ENCODE data around the gene CHST15. TPM values are rescaled to one million over a fixed set of nuclear protein-coding genes. Genes with fewer than 3 reads are reported as not detected.
"Not testable (repeated sequence)": the region's sequence is repeated elsewhere in the genome, so short reads cannot be mapped to it uniquely, and the experiment has no call there.

Gene CHST15
- polyA plus RNA-seq, 12 donors: 14.6 to 24.7 (median 17.8) TPM; not detected in 1

DNA sequence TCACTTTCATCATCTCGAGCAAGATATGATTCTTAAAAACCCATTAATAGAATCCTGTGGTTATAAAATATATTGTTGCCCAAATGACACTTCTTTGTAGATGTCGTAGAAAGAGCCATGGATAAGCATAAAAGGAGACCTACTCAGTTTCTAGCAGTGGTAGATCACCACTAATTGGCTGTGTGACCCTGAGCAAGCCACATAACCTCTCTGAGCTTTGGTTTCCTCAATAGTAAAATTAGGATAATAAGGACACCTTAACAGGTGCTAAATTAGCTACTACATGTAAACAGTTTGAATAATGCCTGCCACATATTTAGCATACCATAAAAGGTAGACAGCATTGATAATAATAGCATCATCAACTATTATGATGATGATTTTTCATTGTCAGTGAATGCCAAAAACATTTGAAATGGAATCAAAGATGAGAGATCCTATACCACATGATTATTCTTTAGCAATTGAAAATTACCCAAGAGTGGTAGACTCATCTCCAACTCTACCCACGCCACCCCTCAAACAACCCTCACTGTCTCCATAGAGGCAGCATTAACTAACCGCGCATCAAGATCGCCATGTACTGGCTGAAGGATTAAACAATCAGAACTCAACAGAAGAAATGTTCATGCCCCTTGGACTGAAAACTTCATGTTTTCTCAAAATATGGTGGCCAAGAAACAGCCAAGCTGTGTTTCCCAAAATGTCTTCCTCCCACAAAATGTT is 45.8 kb downstream of the CHST15 start:
- no peak for DNase-seq

- DNase-seq: no peak
Measured at GRCh38 chr10:124045801-124046355, 47.5 kb downstream of the CHST15 start.

DNA sequence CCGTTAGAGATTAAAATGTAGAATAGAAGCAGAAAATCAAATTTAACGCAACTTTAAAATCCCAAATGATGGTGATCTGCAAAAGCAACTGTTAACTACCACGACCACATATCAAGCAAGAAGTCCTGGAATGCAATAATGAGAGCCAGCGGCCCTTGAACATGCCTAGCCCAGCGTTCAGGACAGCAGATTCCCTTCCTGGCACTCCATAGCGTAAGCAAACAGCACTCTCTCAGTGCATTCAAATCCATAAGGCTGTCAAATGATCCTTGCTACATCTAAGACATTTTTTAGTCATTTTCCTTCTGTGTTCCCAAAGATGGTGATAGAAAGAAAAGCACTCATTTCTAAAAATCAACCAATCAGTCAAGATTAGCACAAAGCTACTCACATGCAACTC is 48.1 kb downstream of the CHST15 start:
- no peak for DNase-seq

- no peak for DNase-seq
Measured at GRCh38 chr10:124044143-124044862, 49.1 kb downstream of the CHST15 start.

- DNase-seq: no peak
Measured at GRCh38 chr10:124043310-124044142, 49.9 kb downstream of the CHST15 start.

GRCh38 chr10:124042656-124043309 is 50.6 kb downstream of the CHST15 start:
- no peak for DNase-seq

DNA sequence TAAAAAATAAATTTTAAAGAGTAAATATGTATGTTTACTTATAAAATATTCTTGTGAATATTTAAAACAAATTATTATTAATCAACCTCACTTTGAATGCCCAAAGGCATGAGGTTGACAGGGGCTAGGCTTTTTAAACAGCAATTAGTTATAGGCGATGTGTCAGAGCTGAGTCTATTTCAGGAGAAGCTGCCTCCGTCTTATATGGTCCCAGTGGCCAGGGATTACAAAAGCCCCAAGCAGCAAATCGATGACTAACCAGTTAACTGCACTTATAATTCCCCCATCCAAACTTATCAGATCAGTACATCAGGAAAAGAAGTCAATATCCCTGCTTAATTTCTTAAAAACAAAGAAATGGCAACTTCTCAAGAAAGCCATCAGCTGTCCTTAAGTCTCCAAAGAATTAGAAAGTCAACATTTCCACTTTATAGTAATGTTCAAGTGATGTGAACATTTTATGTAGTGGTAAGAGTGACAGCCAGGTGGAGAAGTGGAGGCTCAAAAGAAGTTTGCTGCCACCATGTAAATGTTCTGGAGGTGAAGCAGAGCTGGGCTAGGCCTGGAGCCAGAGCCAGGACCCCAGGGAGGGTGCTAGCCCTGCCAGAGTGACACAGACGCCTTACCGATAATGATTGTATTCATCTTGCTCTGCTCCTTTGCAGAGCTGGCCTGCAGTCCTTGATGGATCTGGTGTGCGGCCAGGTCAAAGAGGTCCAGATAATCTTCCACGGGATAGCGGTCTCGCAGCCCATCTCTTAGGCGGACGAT is 51.5 kb downstream of the CHST15 start:
- no peak for DNase-seq

DNA sequence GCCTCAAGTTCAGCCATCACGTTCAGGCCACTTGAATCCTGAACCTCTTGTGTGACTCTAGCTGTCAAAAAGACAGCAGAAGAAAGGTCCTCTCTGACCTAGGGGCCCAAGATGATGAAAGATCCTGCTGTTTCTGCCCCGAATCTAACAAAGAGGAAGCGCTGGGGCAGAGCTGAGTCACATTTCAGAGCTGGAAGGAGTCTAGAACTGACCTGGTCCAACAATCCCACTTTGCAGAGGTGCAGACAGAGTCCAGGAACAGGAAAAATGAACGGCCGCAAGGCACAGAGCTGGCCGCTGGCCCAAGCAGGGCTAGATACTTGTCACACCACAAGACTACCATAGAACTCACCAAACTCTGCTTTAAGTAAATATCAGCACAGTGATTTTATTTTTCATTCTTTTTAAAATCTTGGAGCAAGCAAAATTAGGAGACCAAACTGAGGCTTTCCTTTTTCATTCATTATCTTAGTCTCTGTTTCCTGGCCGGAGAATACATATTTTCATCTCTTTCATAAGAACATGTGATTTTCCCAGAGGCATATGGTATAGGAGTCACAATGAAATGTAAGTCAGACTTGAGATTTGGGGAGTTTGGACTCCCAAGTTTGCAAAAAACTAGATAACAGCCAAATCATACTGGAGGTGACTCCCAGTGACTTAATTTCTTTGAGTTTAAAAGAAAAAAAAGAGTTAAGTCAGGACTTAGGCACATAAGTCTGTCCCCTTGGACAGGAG is 52.8 kb downstream of the CHST15 start:
- DNase-seq: no peak

- no peak for DNase-seq
Measured at GRCh38 chr10:124039483-124040013, 53.9 kb downstream of the CHST15 start.

DNA sequence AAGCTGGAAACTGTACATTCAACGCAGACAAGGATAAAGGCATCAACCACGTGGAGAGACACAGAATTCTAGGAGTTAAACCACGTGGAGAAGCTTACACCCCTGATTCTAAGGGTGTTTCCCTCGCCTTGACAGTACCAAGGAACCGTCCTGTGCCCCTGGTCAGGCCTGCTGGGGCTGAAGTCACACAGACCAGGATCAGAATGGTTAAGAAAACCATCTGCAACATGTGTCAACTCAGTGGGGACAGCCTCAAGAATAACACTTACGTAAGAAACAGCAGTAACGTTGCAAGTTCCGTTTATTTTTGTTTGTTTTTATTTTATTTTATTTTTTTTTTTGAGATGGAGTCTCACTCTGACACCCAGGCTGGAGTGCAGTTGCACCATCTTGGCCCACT is 55.6 kb downstream of the CHST15 start:
- no peak for DNase-seq

GRCh38 chr10:124037286-124037685 is 56.1 kb downstream of the CHST15 start:
- DNase-seq: no peak

GRCh38 chr10:124036746-124037145 is 56.7 kb downstream of the CHST15 start:
- no peak for DNase-seq

GRCh38 chr10:124035928-124036558 is 57.4 kb downstream of the CHST15 start:
- no peak for DNase-seq

- no peak for DNase-seq
Measured at GRCh38 chr10:124035306-124035927, 58.0 kb downstream of the CHST15 start.

DNA sequence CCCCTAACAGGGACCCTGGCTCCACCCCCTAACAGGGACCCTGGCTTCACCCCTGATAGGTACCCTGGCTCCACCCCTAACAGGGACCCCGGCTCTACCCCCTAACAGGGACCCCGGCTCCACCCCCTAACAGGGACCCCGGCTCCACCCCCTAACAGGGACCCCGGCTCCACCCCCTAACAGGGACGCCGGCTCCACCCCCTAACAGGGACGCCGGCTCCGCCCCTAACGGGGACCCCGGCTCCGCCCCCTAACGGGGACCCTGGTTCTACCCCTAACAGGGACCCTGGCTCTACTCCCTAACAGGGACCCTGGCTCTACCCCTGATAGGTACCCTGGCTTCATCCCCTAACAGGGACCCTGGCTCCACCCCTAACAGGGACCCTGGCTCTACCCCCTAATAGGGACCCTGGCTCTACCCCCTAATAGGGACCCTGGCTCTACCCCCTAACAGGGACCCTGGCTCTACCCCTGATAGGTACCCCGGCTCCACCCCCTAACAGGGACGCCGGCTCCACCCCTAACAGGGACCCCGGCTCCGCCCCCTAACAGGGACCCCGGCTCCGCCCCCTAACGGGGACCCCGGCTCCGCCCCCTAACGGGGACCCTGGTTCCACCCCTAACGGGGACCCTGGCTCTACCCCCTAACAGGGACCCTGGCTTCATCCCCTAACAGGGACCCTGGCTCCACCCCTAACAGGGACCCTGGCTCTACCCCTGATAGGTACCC is 58.7 kb downstream of the CHST15 start:
- not testable (repeated sequence) for DNase-seq

DNA sequence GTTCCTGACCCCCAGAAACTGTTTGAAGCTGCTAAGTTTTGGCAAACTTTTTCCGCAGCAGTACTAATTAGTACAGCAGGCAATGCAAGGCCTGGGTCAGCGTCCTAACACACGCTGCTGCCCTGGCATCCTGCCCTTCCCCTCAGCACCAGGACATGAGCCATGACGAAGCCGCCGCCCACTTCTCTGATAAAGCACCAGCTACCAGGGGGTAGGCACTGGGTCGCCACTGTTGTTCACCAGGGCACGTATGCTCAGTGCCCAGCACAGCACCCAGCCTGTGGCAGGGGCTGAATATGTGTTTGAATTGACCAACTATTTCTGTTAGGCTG is 59.5 kb downstream of the CHST15 start:
- no peak for DNase-seq

DNA sequence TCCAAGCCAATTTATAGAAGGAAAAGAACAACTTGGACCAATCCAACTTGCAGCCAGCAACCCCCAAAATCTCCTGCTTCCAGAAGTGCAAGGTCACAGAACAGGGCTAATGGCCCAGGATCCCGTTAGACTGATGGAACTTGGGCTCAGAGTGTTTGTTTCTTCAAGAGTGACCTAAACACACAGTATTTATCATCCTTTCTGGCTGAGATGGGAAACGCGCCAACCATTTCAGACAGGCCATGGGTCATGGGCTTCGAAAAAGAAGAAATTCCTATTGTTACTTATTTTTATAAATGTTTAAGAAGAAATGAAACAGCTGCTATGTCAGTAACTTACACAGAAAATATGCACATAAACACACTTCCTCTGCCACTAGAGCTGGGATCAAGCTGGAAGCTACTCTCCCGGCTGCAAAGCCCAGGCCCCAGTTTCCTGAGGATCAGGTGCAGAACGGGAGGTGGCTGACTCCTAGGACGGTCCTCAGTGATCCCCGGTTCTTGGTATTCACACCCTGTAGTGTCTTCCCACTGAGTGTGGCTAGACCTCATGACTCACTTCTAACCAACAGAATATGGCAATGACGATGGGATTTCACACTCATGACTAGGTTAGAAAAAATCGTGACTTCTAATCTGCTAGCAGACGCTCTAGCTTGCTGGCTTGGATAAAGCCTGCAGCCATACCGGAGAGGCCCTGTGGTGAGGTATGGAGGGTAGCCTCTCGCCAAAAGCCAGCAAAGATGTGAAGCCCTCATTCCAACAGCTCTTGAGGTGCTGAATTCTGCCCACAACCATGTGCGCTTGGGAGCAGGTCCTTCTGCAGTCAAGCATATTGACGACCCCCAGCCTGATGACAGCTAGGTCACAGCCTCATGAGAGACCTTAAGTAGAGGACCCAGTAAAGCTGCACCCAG is 60.2 kb downstream of the CHST15 start:
- DNase-seq: peak; percentile 49

All from muscle of arm (tissue), 12 donors.